Esophagus muscularis mucosa (tissue), 4 donors: ENCODE data around the gene SPEF1. TPM values are rescaled to one million over a fixed set of nuclear protein-coding genes. Genes with fewer than 3 reads are reported as not detected.
A peak's percentile ranks its signal among the peaks of the same experiment; 100 is the strongest.

Experiments used
- DNase-seq: peaks from one replicate; pipeline ENCODE4 v3.0.0-alpha.2; 2017; ENCODE audit errors: extremely low spot score
- H3K27ac ChIP-seq, 4 donors: fragments of 200-600 bp; sonication (generic); replicated peaks in 1 of 4; 1 replicate in 3 of 4; 2 replicates in 1 of 4; pipeline ENCODE4 v1.5.1; 2016 to 2019; ENCODE audit warnings: mild to moderate bottlenecking in 1 of 4
- H3K27me3 ChIP-seq, 4 donors: fragments of 200-600 bp; sonication (generic); one replicate each; pipeline versions ENCODE4 v1.5.1 to v1.6.0; 2016 to 2019
- H3K36me3 ChIP-seq, 4 donors: fragments of 200-600 bp; sonication (generic); one replicate each; pipeline ENCODE4 v1.5.1; 2016 to 2019
- H3K4me1 ChIP-seq, 4 donors: fragments of 200-600 bp; sonication (generic); one replicate each; pipeline ENCODE4 v1.5.1; 2016 to 2019
- H3K4me3 ChIP-seq, 4 donors: fragments of 200-600 bp; sonication (generic); 1 replicate in 2 of 4; 2 replicates in 2 of 4; pipeline ENCODE4 v1.5.1; 2016 to 2019; ENCODE audit warnings: mild to moderate bottlenecking in 4 of 4, moderate library complexity in 1 of 4
- H3K9me3 ChIP-seq, 4 donors: fragments of 200-600 bp; sonication (generic); 1 replicate in 3 of 4; 2 replicates in 1 of 4; pipeline ENCODE4 v1.5.1; 2016 to 2019
- CTCF ChIP-seq, 3 experiments: fragments of 200-600 bp in 2 of 3; fragments of 450-650 bp in 1 of 3; sonication (generic) in 2 of 3; IDR thresholded peaks; one replicate each; pipeline ENCODE4 v1.5.1; 2017 to 2019; ENCODE audit warnings: antibody characterized with exemption in 3 of 3, mild to moderate bottlenecking in 2 of 3, moderate library complexity in 1 of 3
- EP300 ChIP-seq: sonication (generic); formaldehyde crosslinking; IDR thresholded peaks from one replicate; pipeline ENCODE4 v1.6.1; 2017; ENCODE audit warnings: antibody characterized with exemption
- POLR2A ChIP-seq: fragments of 450-650 bp; IDR thresholded peaks from one replicate; pipeline ENCODE4 v1.6.1; 2017; ENCODE audit warnings: antibody characterized with exemption, moderate library complexity, mild to moderate bottlenecking, low read depth
- POLR2AphosphoS5 ChIP-seq, 2 donors: sonication (generic); formaldehyde crosslinking; IDR thresholded peaks; one replicate each; pipeline ENCODE4 v1.6.1; 2017; ENCODE audit warnings: antibody characterized with exemption in 2 of 2
- WGBS: methylation state at CpG from one replicate; pipeline ENCODE4 v1.1.5; 2018; 5-methylcytosine and 5-hydroxymethylcytosine counted together
- intact Hi-C: fragments of 100-400 bp; cut with DNase I; formaldehyde crosslinking; loops from one replicate; pipeline ENCODE4 v1.15.1; 2023
- total RNA-seq, 4 donors: library from RNA; depleted of rRNA; stranded (reverse); fragments of >200 nt; gene quantifications; one replicate each; pipeline versions ENCODE4 v1.1.0 to v1.2.1, GENCODE V29; 2016

Gene SPEF1
- total RNA-seq, 4 donors from 2014 or later: 0.50 TPM; not detected in 3

DNA sequence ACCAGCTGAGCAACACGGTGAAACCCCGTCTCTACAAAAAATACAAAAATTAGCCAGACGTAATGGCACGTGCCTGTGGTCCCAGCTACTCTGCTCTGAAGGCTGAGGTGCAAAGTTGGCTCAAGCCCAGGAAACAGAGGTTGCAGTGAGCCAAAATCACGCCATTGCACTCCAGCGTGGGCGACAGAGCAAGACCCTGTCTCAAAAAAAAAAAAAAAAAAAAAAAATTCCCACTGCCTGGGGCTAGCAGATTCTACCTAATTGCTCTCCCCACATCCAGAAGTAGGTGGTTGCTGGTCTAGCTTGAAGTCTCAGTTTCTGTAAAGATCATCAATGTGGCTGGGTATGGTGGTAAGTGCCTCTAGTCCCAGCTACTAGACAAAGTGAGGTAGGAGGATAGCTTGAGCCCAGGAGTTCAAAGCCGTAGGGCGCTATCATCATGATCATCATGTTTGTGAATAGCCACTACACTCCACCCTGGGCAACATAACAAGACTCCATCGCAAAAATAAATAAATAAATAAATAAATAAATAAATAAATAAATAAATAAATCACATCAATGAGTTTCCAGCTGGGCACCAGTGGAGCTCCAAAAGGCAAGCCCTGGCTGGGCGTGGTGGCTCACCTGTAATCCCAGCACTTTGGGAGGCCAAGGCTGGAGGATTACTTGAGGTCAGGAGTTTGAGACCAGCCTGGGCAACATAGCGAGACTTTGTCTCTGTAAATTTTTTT is 32.8 kb upstream of the SPEF1 start:
- 85% methylated on average over 12 of the region's 12 CpGs for WGBS
- H3K27ac ChIP-seq: peak overlapping the region; percentile 89 to 96 (median 92)

GRCh38 chr20:3812975-3813847 is 32.0 kb upstream of the SPEF1 start:
- TF ChIP-seq CTCF (IDR thresholded peaks at IDR 0.05) (no peak), EP300 (no peak), POLR2AphosphoS5 (IDR thresholded peaks at IDR 0.05) (no peak), POLR2A (no peak)
- Histone ChIP-seq H3K9me3 (no peaks in the 10 kb centered on the region), H3K27me3 (no peaks in the 10 kb centered on the region), H3K4me1 (peaks cover 40 to 68% (median 50%) of the 10 kb centered on the region in 4 donors), H3K27ac (peak overlapping the region; percentile 89 to 96 (median 92)), H3K4me3 (no peak overlapping the region), H3K36me3 (no peaks in the 10 kb centered on the region)
- intact Hi-C loops: no loop called here
- DNase-seq: no peak
- WGBS: 66% methylated on average over 8 of the region's 8 CpGs

More for the DNA sequence above, 32.8 kb upstream of the SPEF1 start:
- DNase-seq: no peak
- no peaks in the 10 kb centered on the region for H3K27me3 ChIP-seq
- TF ChIP-seq POLR2AphosphoS5 (IDR thresholded peaks at IDR 0.05) (no peak), POLR2A (no peak), EP300 (no peak), CTCF (IDR thresholded peaks at IDR 0.05) (no peak)
- no peaks in the 10 kb centered on the region for H3K9me3 ChIP-seq
- no peak overlapping the region for H3K4me3 ChIP-seq
- H3K4me1 ChIP-seq: peaks cover 41 to 68% (median 50%) of the 10 kb centered on the region in 4 donors
- no peaks in the 10 kb centered on the region for H3K36me3 ChIP-seq
- intact Hi-C loops: no loop called here

DNA sequence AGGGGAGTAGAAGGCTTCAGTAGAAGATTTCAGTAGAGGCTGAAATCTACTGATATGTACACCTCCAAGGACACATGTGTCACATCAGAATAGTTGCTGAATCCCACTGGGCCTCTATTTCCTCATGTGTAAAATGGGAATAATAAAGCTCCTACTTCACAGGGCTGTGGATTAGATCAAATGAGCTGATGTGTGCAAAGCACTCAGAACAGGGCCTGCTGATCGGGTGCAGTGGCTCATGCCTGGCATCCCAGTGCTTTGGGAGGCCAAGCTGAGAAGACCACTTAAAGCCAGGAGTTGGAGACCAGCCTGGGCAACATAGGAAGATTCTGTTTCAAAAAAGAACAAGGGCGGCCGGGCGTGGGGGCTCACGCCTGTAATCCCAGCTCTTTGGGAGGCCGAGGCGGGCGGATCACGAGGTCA is 31.0 kb upstream of the SPEF1 start:
- intact Hi-C loops: no loop called here
- Histone ChIP-seq H3K4me3 (no peak overlapping the region), H3K27ac (peak overlapping the region; percentile 89 to 96 (median 92)), H3K27me3 (no peaks in the 10 kb centered on the region), H3K36me3 (no peaks in the 10 kb centered on the region), H3K4me1 (peaks cover 42 to 68% (median 56%) of the 10 kb centered on the region in 4 donors), H3K9me3 (no peaks in the 10 kb centered on the region)
- 92% methylated on average over 9 of the region's 9 CpGs for WGBS
- no peak for TF ChIP-seq POLR2A
- TF ChIP-seq CTCF (IDR thresholded peaks at IDR 0.05): no peak
- no peak for TF ChIP-seq EP300
- TF ChIP-seq POLR2AphosphoS5 (IDR thresholded peaks at IDR 0.05): no peak
- DNase-seq: no peak

- no peaks in the 10 kb centered on the region for H3K36me3 ChIP-seq
- intact Hi-C loops: no loop called here
- under 1% methylated on average over 16 of the region's 20 CpGs for WGBS
- DNase-seq: peak; percentile 99
- peak in 1 of 3 experiments; percentile 3 for TF ChIP-seq CTCF (IDR thresholded peaks at IDR 0.05)
- peak; percentile 99 for TF ChIP-seq POLR2AphosphoS5 (IDR thresholded peaks at IDR 0.05)
- TF ChIP-seq POLR2A: peak; percentile 57
- peak; percentile 87 for TF ChIP-seq EP300
- H3K4me3 ChIP-seq: peak overlapping the region; percentile 44 to 56 (median 53)
- no peaks in the 10 kb centered on the region for H3K27me3 ChIP-seq
- H3K27ac ChIP-seq: peak overlapping the region; percentile 89 to 96 (median 92)
- H3K4me1 ChIP-seq: peaks cover 49 to 74% (median 62%) of the 10 kb centered on the region in 4 donors
- no peaks in the 10 kb centered on the region for H3K9me3 ChIP-seq
Observed at GRCh38 chr20:3811467-3812258, 30.4 kb upstream of the SPEF1 start.
